GM19043 (cell line): ENCODE measurements around the gene CNTNAP2.

Source experiments
- ATAC-seq: cut with Tn5 transposase; IDR thresholded peaks from one replicate; pipeline ENCODE4 v1.9.1; 2021; ENCODE audit warnings: low read depth; ENCODE audit not compliant: unreplicated experiment

CNTNAP2 gene

DNA sequence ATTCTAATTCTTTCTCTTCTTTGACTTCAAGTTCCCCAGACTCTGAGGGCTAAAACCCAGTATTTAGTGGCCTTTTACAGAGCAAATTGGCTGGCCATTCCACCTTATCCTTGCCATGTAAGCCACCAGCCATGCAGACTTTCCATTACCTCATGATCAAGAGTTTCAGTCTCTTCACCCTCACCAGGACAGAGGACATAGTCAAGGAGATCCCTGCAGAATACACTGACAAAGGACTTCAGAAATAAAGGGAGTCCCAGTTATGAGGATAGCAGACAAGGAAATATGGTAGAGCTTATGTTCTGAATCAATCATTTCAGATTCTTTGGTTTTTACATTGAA, 1393.6 kb downstream of the CNTNAP2 start:
- no peak for ATAC-seq

DNA sequence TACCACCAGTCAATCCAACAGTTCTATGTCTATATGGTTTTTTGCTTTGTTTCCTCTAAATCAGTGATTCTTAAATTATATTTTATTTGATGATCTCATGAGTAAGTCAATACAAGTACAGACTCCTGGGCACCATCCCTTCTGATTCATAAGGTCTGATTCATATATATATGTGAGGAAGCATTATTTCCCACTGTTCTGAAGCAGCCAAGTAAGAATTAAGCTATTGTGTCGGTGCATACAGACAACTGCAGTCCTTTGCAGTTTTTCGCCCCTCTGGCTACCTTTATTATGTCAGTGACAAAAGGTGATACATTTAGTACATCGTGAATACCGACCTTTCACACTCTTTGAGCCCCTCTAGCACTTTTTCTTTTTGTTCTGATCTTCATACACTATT, 1394.3 kb downstream of the CNTNAP2 start:
- no peak for ATAC-seq

GRCh38 chr7:147513451-147513850, 1396.8 kb downstream of the CNTNAP2 start:
- ATAC-seq = no peak

- no peak for ATAC-seq
Measured at GRCh38 chr7:147516391-147516790, 1399.8 kb downstream of the CNTNAP2 start.

DNA sequence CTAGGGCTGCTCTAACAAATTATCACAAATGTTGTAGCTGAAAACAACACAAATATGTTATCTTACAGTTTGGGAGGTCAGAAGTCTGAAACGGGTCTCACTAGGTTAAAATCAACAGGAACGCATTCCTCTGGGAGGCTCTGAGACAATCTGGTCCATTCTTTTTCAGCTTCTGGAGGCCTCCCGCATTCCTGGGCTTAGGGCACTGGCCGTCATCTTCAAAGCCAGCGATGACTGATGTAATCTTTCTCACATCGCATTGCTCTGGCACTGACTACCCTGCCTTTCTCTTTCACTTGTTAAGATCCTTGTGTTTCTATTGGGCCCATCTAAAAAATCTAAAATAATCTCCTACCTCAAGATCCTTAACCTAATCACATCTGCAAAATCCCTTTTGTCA, 1402.5 kb downstream of the CNTNAP2 start:
- no peak for ATAC-seq

GRCh38 chr7:147523056-147523455, 1406.5 kb downstream of the CNTNAP2 start:
- ATAC-seq = no peak

DNA sequence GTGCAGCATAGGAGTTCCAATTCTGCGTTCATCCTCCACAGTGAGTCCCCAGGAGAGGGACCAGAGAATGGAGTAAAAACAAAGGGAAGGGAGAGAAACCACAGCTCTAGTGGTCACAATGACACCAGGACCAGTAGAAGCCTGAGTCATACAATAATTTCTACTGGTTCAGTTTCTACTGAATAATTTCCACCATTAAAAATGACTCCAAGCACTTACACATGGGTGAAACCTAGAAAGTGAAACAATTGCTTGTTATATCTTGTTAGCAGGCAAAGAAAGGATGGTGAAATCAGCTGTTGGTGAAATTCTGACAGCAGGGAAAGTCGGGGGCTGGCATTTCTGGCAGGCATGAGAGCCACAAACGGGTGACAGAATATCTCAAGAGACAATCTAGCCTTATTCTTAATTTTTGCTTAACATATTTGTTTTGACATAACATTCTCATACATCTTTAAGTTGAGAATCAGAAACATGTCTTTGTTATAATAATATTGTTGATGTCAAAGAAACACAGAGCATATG, 1408.2 kb downstream of the CNTNAP2 start:
- ATAC-seq = no peak

- ATAC-seq = no peak
Measured at GRCh38 chr7:147525325-147525724, 1408.7 kb downstream of the CNTNAP2 start.

DNA sequence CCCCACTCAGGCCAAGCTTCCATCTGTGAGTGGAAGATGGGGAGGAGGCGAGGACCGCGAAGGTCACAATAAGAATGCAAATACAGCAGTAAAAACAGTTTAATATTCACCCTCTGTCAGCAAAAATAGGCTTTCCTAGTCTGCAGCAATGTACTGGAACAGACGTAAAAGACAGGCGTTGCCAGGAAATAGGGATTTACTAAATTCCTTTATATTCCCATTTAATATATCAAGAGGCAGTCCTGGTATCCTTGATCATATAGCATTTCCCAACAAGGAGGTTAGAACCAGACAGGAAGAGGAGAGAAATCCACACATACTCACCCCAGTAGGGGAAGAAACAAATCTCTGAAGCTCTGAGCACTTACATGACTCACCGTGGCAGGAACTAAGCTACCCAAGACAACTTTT, 1419.1 kb downstream of the CNTNAP2 start:
- no peak for ATAC-seq

DNA sequence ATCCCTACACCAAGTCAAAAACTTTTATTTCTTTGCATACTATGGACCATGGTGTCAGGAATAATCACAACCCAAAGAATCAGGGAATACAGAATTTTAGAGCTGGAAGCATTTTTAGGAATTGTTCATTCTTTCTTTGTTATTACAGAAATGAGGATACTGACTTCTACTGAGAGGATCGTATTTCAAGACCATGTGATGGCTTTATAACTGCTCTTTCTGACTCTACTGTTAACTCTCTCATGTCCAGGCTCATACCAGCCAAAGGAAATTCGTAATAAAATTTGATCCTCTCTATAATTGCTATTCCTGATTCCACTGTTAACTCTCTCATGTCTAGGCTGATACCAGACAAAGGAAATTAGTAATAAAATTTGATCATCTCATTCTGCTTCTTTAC, 1423.1 kb downstream of the CNTNAP2 start:
- ATAC-seq = no peak

- ATAC-seq = no peak
Measured at GRCh38 chr7:147540743-147541142, 1424.1 kb downstream of the CNTNAP2 start.

DNA sequence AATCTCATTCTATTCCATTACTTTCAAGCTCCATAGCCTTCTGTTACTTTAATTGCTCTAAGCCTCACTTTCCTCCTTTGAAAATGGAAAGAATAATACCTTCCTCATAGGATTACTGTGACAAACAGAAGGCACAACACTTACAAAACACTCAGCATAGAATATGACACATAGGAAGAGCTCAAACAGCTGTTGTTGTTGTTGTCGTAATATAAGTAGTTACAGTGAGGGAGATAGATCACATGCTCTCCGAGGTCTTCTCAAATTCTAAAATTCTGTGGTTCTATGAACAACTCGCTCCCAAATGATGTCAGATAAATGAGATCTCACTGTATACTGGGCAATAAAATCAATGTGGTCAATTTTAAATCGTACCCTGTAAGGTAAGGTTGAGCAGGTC, 1424.7 kb downstream of the CNTNAP2 start:
- no peak for ATAC-seq

DNA sequence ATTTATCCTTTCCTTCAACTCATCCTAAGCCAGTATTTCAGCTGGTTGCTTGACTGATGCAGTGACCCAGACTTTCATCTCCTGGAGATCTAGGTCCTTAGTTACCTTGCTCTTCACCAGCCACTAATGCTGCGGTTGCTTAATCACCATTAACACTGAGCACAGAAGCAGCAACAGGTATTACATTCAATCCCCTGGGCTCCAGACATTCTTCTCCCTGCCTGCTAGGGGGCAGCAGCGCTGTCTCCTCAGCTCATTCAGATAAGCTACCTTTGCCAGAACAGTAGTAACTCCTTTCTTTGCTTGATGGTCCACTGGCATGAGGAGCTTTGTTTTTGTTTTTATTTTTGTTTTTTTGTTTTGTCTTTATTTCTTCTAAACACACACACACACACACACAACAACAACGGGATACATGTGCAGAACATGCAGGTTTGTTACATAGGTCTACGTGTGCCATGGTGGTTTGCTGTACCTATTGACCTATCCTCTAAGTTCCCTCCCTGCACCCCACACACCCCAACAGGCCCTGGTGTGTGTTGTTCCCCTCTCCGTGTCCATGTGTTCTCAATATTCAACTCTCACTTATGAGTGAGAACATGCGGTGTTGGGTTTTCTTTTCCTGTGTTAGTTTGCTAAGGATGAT, 1430.8 kb downstream of the CNTNAP2 start:
- ATAC-seq = no peak

- ATAC-seq = no peak
Measured at GRCh38 chr7:147556317-147556716, 1439.7 kb downstream of the CNTNAP2 start.

DNA sequence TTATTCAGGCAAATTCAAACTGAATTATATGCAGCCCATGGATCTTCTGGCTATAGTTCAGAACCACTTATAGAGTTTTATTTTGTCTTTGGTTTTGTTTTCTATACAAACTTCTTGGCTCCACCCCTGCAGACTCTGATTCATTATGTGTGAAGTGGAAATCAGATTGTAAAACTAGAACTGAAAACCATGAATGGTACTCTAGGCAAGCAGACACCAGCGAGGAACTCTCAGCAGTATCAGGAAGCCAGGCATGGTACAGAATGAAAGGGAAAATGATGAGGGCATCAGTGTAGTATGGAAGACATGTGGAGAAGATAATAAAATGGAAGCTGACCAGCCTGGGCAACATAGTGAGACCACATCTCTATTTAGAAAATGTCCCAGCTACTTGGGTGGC, 1447.1 kb downstream of the CNTNAP2 start:
- ATAC-seq = no peak

DNA sequence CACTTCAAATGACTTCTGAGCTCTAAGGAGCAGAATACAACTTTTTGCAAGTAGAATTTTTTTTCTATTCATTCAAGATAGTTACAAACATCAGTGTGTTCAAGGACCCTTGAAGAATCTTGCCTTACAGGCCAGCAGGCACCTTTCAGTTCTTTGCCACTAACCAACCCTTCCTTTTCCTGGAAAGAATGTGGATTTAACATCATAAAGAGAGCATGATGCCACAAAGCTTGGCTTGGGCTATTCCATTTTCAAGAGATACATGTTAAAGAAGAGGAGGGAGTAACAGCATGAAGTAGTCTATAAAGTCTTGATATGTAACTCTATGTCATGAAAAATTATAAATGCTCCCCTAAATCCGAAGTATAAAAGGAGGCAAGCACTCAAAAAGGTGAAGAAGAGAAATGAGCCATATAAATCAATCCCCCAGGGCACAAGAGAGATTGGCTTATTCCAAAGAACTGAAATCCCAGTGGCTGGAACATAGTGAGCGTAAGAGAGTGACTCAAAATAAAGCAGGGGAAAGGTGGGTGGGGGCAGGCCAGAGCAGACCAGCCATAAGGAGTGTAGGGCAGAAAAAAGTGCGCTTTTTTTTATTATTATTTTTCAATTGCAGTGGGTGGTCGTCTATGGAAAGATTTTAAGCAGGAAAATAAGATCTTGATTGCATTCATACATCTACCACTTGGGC, 1448.3 kb downstream of the CNTNAP2 start:
- no peak for ATAC-seq

- ATAC-seq = no peak
Measured at GRCh38 chr7:147567043-147567442, 1450.4 kb downstream of the CNTNAP2 start.

DNA sequence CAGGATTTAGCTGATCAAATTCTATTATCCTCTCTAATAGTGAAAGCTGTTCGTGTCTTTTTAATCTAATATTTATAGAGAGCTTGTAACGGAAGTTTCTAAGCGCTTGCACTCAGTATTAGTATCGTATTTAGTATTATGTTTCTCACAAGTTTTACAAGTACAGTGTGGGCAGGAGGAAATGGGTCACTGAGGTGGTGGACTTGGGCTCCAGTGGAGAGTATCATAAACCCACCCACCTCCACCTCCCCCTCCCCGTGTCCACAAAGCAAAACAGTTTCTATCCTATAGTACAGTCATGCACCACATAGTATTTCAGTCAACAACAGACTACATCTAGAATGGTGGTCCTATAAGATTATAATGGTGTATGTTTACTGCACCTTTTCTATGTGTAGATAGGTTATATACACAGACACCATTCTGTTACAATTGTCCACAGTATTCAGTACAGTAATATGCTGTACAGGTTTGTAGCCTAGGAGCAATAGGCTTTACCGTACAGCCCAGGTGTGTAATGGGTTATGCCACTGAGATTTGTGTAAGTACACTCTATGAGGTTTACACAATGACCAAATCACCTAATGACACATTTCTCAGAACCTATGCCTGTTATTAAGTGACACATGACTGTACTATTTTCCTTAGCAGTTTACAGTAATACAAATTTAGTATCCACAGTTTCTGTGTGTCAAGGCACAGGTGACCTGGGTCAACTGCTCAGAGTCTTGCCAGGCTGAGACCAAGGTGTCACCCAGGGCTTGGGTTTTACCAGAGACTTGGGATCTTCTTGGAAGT, 1452.7 kb downstream of the CNTNAP2 start:
- ATAC-seq = no peak

DNA sequence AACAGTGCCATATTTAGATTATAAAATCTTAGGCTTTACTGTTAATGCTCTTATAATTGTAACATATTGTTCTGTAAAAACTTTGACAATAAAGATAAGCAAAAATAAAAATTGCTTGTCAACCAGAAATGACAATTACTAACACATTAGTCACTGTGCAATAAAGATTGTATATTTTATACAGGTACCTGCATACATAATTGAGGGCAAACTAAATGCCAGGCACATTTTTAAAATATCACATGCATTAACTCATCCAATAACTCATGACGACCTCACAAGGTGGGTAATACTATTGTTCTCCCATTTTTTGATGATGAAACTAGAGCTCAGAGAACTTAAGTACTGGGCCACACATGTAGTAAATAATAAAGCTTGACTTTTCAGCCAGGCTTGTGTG, 1453.8 kb downstream of the CNTNAP2 start:
- ATAC-seq = no peak

DNA sequence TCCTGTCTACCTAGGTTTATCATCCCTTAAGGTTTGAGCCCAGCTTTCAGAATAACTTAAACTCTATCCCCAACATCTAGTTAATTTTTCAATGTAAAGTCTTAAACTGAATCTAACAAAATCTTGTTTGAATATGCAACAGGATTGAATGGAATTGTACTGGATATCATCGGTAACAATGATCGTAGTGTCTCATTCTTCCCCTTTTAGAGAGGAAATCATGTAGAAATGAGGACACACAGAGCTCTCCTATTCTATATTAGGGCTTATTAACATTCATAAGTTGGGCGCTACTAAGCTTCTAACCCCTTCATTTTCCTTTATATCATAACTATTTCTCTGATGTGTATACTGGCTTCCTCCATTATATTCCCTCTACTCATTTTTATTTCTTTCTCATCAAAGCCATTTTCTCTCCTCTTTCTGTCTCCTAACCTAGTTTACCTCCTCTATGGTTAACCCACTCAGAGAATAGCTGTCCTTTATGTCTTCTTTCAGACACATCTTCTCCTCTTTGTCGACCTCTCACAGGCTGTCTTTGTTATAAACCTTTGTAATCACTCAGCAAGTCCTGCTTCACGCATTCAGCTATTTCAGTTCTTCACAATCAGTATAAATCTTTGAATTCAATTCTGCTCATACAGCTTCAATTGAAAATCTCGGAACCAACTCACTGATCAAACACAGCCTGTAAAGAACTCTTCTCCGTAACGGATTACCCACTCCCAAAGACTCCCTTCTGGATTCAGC, 1455.0 kb downstream of the CNTNAP2 start:
- ATAC-seq = no peak

DNA sequence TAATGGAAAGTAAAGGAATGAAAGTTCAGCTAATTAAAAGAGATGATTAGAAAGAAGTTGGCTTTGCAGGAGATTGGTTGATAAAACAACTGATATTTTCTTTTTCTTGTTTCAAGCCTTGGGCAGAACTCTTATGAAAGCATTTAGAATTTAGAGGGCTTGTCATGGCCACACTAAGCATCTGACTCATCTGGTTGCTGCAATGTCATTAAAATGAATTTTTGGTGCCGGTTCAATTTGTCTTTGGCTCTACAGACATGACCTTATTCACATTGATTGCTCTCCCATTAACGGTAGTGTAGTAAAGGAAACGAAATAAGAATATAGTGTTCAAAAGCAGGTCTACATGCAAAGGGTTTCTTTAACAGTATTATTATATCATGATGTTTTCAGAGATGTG, 1461.6 kb downstream of the CNTNAP2 start:
- ATAC-seq = no peak
